Transverse colon (tissue), 4 donors: ENCODE data around the gene RBFA.

ENCODE experiments used
- EP300 ChIP-seq: sonication (generic); formaldehyde crosslinking; IDR thresholded peaks from one replicate; pipeline ENCODE4 v1.6.1; 2017; ENCODE audit warnings: antibody characterized with exemption, low read depth
- POLR2A ChIP-seq: fragments of 450-650 bp; IDR thresholded peaks from one replicate; pipeline ENCODE4 v1.6.1; 2016; ENCODE audit warnings: antibody characterized with exemption, mild to moderate bottlenecking, moderate library complexity
- POLR2AphosphoS5 ChIP-seq, 3 donors: sonication (generic); formaldehyde crosslinking; IDR thresholded peaks; one replicate each; pipeline ENCODE4 v1.6.1; 2016; ENCODE audit warnings: antibody characterized with exemption in 3 of 3
- TF ChIP-seq, protein P1 (sequence below), 5 experiments: fragments of 200-600 bp in 3 of 5; fragments of 450-650 bp in 2 of 5; sonication (generic) in 3 of 5; IDR thresholded peaks; 1 replicate in 2 of 5; 2 replicates in 3 of 5; pipeline ENCODE4 v1.5.1; 2016 to 2017; ENCODE audit warnings: antibody characterized with exemption in 5 of 5, inconsistent platforms in 3 of 5, mild to moderate bottlenecking in 2 of 5, moderate library complexity in 1 of 5

DNA sequence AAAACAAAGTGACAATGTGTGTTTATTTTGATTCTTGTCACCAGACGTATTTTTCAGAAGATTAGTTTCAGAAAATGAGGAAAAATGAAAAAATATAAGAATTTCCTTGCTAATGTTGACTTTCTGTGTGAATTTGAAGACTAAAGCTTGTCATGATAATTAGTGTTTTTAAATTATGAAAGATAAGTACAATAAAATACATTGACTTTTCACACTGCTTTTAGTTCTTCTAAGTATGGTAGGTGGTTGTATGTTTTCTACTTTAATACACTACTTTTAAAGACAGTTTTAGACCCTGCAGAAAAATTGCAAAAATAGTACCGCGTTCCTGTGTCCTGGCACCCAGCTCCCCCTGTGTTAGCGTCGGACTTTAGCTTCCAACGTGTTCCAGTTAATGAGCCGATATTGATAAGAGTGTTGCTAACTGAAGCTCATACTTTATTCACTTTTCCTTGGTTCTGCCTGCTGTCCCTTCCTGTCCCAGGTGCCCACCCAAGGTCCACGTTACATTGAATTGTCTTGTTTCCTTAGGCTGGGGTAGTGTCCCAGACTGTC, 695 bp downstream of the RBFA start:
- TF ChIP-seq, protein P1, sequence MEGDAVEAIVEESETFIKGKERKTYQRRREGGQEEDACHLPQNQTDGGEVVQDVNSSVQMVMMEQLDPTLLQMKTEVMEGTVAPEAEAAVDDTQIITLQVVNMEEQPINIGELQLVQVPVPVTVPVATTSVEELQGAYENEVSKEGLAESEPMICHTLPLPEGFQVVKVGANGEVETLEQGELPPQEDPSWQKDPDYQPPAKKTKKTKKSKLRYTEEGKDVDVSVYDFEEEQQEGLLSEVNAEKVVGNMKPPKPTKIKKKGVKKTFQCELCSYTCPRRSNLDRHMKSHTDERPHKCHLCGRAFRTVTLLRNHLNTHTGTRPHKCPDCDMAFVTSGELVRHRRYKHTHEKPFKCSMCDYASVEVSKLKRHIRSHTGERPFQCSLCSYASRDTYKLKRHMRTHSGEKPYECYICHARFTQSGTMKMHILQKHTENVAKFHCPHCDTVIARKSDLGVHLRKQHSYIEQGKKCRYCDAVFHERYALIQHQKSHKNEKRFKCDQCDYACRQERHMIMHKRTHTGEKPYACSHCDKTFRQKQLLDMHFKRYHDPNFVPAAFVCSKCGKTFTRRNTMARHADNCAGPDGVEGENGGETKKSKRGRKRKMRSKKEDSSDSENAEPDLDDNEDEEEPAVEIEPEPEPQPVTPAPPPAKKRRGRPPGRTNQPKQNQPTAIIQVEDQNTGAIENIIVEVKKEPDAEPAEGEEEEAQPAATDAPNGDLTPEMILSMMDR (IDR thresholded peaks at IDR 0.05), result peak in 1 of 5 experiments; percentile 5
- TF ChIP-seq EP300 (no peak), POLR2AphosphoS5 (IDR thresholded peaks at IDR 0.05) (no peak), POLR2A (no peak)
